ENCODE data around the gene ASPRV1. TPM values are rescaled to one million over a fixed set of nuclear protein-coding genes. Genes with fewer than 3 reads are reported as not detected.

ASPRV1 gene
- total RNA-seq, 1 experiment from 2014 or later: 1.1 TPM

Other genes starting within 250 kb of the ASPRV1 start
- 460 and 510 TPM in 2 replicates for gene ANXA4, start 219.5 kb downstream of the ASPRV1 start, total RNA-seq (2014; rRNA removed; shearing (Covaris generic))
- gene GMCL1, start 132.0 kb downstream of the ASPRV1 start, total RNA-seq (2014; rRNA removed; shearing (Covaris generic)): 21.5 and 25.8 TPM in 2 replicates
- 19.2 and 22.4 TPM in 2 replicates for gene SNRNP27, start 67.7 kb downstream of the ASPRV1 start, total RNA-seq (2014; rRNA removed; shearing (Covaris generic))
- 18.3 and 22.3 TPM in 2 replicates for gene MXD1, start 46.5 kb downstream of the ASPRV1 start, total RNA-seq (2014; rRNA removed; shearing (Covaris generic))
- 47.6 and 52.6 TPM in 2 replicates for gene PCBP1, start 125.8 kb upstream of the ASPRV1 start, total RNA-seq (2014; rRNA removed; shearing (Covaris generic))
- gene C2orf42, start 229.4 kb upstream of the ASPRV1 start, total RNA-seq (2014; rRNA removed; shearing (Covaris generic)): 7.0 and 10.5 TPM in 2 replicates